Hepatocyte (in vitro differentiated cells): ENCODE measurements around the gene ERGIC1.

Experiments used
- CTCF ChIP-seq: fragments of 200-600 bp; sonication (generic); IDR thresholded peaks from 2 replicates; pipeline ENCODE4 v1.5.1; 2016; ENCODE audit warnings: antibody characterized with exemption, mild to moderate bottlenecking; ENCODE audit not compliant: poor library complexity
- EZH2 ChIP-seq: fragments of 200-600 bp; sonication (generic); IDR thresholded peaks from 2 replicates; pipeline ENCODE4 v1.6.1; 2016; ENCODE audit warnings: antibody characterized with exemption, mild to moderate bottlenecking, borderline replicate concordance
- EZH2phosphoT487 ChIP-seq: fragments of 200-600 bp; sonication (generic); IDR thresholded peaks from one replicate; pipeline ENCODE4 v1.6.1; 2018; ENCODE audit warnings: antibody characterized with exemption, mild to moderate bottlenecking, low read depth, moderate library complexity; ENCODE audit not compliant: unreplicated experiment, severe bottlenecking

DNA sequence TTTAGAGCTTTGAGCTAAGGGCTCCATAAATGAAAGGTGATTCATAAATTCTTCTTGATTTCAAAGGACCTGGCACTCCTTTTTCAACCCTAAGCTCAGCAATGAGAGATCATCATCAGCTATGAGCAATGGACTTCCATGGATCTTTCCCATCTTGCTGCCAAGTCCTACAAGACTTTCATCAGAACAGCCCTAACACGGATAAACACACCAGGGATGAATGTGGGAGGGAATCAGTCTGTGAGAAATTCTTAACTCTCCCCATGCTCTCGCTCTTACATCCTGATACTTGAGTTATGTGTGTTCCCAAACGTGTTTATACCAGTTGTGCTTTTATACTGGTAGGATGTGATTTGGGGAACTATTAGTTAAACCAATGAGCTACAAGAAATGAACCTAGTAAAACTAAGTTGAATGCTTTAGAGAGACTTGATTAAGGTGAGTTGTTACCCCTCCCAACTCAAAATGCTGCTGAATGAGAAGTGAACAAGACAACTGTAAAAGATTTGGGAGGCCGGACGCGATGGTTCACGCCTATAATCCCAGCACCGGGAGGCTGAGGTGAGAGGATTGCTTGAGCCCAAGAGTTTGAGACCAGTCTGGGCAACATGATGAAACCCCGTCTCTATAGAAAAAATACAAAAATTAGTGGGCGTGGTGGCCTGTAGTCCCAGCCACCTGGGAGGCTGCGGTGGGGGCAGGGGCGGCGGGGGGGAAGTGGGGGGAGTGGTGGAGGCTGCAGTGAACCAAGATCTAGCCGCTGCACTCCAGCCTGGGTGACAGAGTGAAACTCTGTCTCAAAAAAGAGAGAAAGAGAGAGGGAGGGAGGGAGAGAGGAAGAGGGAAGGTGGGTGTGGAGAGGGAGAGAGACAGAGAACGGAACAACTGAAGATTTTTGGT lies 120.0 kb downstream of the ERGIC1 start:
- TF ChIP-seq CTCF (no peak), EZH2phosphoT487 (no peak), EZH2 (no peak)
